ENCODE data around the gene FARS2. TPM values are rescaled to one million over a fixed set of nuclear protein-coding genes. Genes with fewer than 3 reads are reported as not detected.

The FARS2 gene
- total RNA-seq, 2 experiments from 2014 or later, result 13.8 to 14.3 TPM

DNA sequence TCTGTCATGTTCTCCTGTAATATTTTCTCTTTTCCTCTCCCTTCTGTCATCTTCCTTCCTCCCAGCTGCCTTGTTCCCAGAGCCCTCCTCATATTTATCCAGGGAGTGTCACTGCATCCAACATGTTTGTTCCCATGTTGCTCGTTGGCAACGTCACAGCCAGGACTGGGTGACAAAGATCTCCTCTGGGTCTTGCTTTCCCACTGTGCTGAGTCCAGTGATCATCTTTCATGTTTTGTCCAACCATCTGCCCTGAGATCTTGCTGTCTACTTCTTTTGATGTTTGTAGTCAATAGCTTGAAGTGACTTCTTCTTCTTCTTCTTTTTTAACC lies 26.6 kb downstream of the FARS2 start:
- no peaks in the 10 kb centered on the region for H3K36me3 ChIP-seq (ENCODE audit: insufficient read depth, low read length)
- no peak overlapping the region for H3K4me2 ChIP-seq (ENCODE audit: low read length)
- BruUV-seq (replicated peaks), result no TSS peak
- H3K9me3 ChIP-seq (ENCODE audit: low read length), result no peaks in the 10 kb centered on the region
- H4K20me1 ChIP-seq (ENCODE audit: insufficient read depth, low read length), result no peaks in the 10 kb centered on the region
- CTCF ChIA-PET (ENCODE audit: unreplicated experiment), result no interaction called here
- POLR2A ChIA-PET, result interaction anchor here (0.6 kb wide), 1 partner anchor 95 kb away, joined by 3 read pairs; no protein-coding TSS in a partner anchor
- no peaks in the 10 kb centered on the region for H3K9me2 ChIP-seq (ENCODE audit: insufficient read depth, low read length)
- H3K27ac ChIP-seq (ENCODE audit: low read depth, low read length, poor library complexity, severe bottlenecking), result no peak overlapping the region
- H3K4me3 ChIP-seq (ENCODE audit: low read depth, low read length, poor library complexity, severe bottlenecking), result no peak overlapping the region
- DNase-seq (ENCODE audit: low spot score), result no peak
- H3K4me1 ChIP-seq (ENCODE audit: insufficient read depth, low read length, poor library complexity, severe bottlenecking), result peaks cover 5% of the 10 kb centered on the region
- H2AFZ ChIP-seq (ENCODE audit: low read length), result no peak overlapping the region
- no peaks in the 10 kb centered on the region for H3K79me2 ChIP-seq (ENCODE audit: insufficient read depth, low read depth, low read length)
- TF ChIP-seq CTCF (conservative IDR thresholded peaks at IDR 0.05; ENCODE audit: low read length) (no peak), EZH2phosphoT487 (IDR thresholded peaks at IDR 0.05; ENCODE audit: borderline replicate concordance, low read depth, low read length) (no peak)
- intact Hi-C loops (cut with micrococcal nuclease; ENCODE audit: unreplicated experiment), result no loop called here

DNA sequence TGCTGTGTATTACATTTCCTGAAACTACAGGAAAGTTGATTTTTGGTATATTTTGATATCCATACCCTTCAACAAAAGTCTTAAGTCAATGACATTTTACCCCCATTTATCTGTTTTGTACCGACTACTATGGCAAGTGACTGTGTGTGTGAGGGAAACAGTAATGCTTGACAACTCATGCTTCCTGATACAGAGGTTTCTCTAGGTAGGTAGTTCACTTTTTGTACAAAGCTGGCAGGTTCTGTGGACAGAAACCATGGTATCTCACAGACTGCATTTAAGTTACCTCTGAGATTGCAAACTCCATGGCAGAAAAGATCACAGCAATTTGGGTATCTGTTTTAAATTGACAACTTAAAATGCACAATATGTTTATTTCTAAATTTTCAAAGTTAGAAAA lies 28.8 kb downstream of the FARS2 start:
- peaks cover 5% of the 10 kb centered on the region for H3K4me1 ChIP-seq (ENCODE audit: insufficient read depth, low read length, poor library complexity, severe bottlenecking)
- no peaks in the 10 kb centered on the region for H3K9me2 ChIP-seq (ENCODE audit: insufficient read depth, low read length)
- no peak overlapping the region for H3K27ac ChIP-seq (ENCODE audit: low read depth, low read length, poor library complexity, severe bottlenecking)
- H3K4me2 ChIP-seq (ENCODE audit: low read length), result no peak overlapping the region
- H4K20me1 ChIP-seq (ENCODE audit: insufficient read depth, low read length), result 0 out of 2 replicates have a peak, but pooled peaks cover 5% of the 10 kb centered on the region
- no peak for TF ChIP-seq EZH2phosphoT487 (IDR thresholded peaks at IDR 0.05; ENCODE audit: borderline replicate concordance, low read depth, low read length)
- no peak for TF ChIP-seq CTCF (conservative IDR thresholded peaks at IDR 0.05; ENCODE audit: low read length)
- DNase-seq (ENCODE audit: low spot score), result no peak
- intact Hi-C loops (cut with micrococcal nuclease; ENCODE audit: unreplicated experiment), result no loop called here
- H3K36me3 ChIP-seq (ENCODE audit: insufficient read depth, low read length), result no peaks in the 10 kb centered on the region
- no peaks in the 10 kb centered on the region for H3K9me3 ChIP-seq (ENCODE audit: low read length)
- ChIA-PET POLR2A (interaction anchor here (0.6 to 1.2 kb wide), 3 partner anchors 12 to 24 kb away, joined by 3 to 5 read pairs (median 4); no protein-coding TSS in a partner anchor), CTCF (ENCODE audit: unreplicated experiment) (no interaction called here)
- BruUV-seq (replicated peaks), result no TSS peak
- H3K4me3 ChIP-seq (ENCODE audit: low read depth, low read length, poor library complexity, severe bottlenecking), result no peak overlapping the region
- H2AFZ ChIP-seq (ENCODE audit: low read length), result no peak overlapping the region
- no peaks in the 10 kb centered on the region for H3K79me2 ChIP-seq (ENCODE audit: insufficient read depth, low read depth, low read length)

GRCh38 chr6:5290500-5290899 lies 29.2 kb downstream of the FARS2 start:
- DNase-seq (ENCODE audit: low spot score), result no peak
- Histone ChIP-seq H3K36me3 (ENCODE audit: insufficient read depth, low read length) (no peaks in the 10 kb centered on the region), H2AFZ (ENCODE audit: low read length) (no peak overlapping the region), H3K9me2 (ENCODE audit: insufficient read depth, low read length) (no peaks in the 10 kb centered on the region), H3K4me3 (ENCODE audit: low read depth, low read length, poor library complexity, severe bottlenecking) (no peak overlapping the region), H4K20me1 (ENCODE audit: insufficient read depth, low read length) (0 out of 2 replicates have a peak, but pooled peaks cover 5% of the 10 kb centered on the region), H3K9me3 (ENCODE audit: low read length) (no peaks in the 10 kb centered on the region), H3K4me1 (ENCODE audit: insufficient read depth, low read length, poor library complexity, severe bottlenecking) (peaks cover 5% of the 10 kb centered on the region), H3K27ac (ENCODE audit: low read depth, low read length, poor library complexity, severe bottlenecking) (no peak overlapping the region), H3K79me2 (ENCODE audit: insufficient read depth, low read depth, low read length) (no peaks in the 10 kb centered on the region), H3K4me2 (ENCODE audit: low read length) (no peak overlapping the region)
- TF ChIP-seq CTCF (conservative IDR thresholded peaks at IDR 0.05; ENCODE audit: low read length), result no peak
- TF ChIP-seq EZH2phosphoT487 (IDR thresholded peaks at IDR 0.05; ENCODE audit: borderline replicate concordance, low read depth, low read length), result no peak
- BruUV-seq (replicated peaks), result no TSS peak
- ChIA-PET POLR2A (interaction anchor here (0.6 to 1.2 kb wide), 3 partner anchors 13 to 24 kb away, joined by 3 to 5 read pairs (median 4); no protein-coding TSS in a partner anchor), CTCF (ENCODE audit: unreplicated experiment) (no interaction called here)
- intact Hi-C loops (cut with micrococcal nuclease; ENCODE audit: unreplicated experiment), result no loop called here
